Neutrophil (primary cell): ENCODE data around the gene BTAF1.

Experiments used
- H3K27ac ChIP-seq: fragments of 200-600 bp; sonication (generic); 2 replicates; pipeline ENCODE4 v1.5.1; 2016; ENCODE audit warnings: mild to moderate bottlenecking, moderate library complexity
- H3K27me3 ChIP-seq: fragments of 200-600 bp; sonication (generic); 2 replicates; pipeline ENCODE4 v1.6.0; 2016; ENCODE audit warnings: mild to moderate bottlenecking
- H3K36me3 ChIP-seq: fragments of 200-600 bp; sonication (generic); 2 replicates; pipeline ENCODE4 v1.5.1; 2017
- H3K4me1 ChIP-seq, 2 experiments: fragments of 200-600 bp in 1 of 2; sonication (generic) in 1 of 2; 1 replicate in 1 of 2; 2 replicates in 1 of 2; pipeline versions ENCODE4 v1.5.1 to v1.6.1; 2013 to 2016; ENCODE audit warnings: low read depth in 1 of 2, low read length in 1 of 2, mild to moderate bottlenecking in 1 of 2, moderate library complexity in 1 of 2; ENCODE audit not compliant: control insufficient read depth in 1 of 2, insufficient read depth in 1 of 2
- H3K4me3 ChIP-seq, 2 experiments: fragments of 200-600 bp in 1 of 2; sonication (generic) in 1 of 2; 1 replicate in 1 of 2; 2 replicates in 1 of 2; pipeline ENCODE4 v1.5.1; 2013 to 2016; ENCODE audit warnings: low read depth in 1 of 2, low read length in 1 of 2, mild to moderate bottlenecking in 1 of 2, moderate library complexity in 1 of 2
- H3K9me3 ChIP-seq: fragments of 200-600 bp; sonication (generic); 2 replicates; pipeline ENCODE4 v1.5.1; 2016
- TF ChIP-seq, protein P1 (sequence below): fragments of 200-600 bp; sonication (generic); IDR thresholded peaks from 2 replicates; pipeline ENCODE4 v1.5.1; 2016; ENCODE audit warnings: antibody characterized with exemption

Gene BTAF1

DNA sequence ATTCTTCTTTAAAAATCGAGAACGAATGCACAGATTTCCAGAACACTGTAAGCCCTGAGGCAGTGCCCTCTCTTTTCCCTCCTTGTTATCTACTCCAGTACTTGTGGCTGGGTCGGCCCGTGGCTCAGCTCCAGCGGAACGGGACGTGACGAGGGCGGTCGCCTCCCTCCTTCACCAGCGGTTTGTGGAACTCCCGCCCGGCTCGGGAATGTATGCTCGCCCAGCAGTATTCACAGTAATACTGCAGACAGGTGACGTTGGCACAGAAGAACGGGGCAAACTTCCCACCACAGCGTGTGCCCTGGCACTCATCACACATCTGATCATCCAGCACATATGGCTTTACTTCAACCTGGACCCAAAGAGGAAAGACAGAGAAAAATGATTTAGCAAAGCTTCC is 128.5 kb downstream of the BTAF1 start:
- TF ChIP-seq, protein P1, sequence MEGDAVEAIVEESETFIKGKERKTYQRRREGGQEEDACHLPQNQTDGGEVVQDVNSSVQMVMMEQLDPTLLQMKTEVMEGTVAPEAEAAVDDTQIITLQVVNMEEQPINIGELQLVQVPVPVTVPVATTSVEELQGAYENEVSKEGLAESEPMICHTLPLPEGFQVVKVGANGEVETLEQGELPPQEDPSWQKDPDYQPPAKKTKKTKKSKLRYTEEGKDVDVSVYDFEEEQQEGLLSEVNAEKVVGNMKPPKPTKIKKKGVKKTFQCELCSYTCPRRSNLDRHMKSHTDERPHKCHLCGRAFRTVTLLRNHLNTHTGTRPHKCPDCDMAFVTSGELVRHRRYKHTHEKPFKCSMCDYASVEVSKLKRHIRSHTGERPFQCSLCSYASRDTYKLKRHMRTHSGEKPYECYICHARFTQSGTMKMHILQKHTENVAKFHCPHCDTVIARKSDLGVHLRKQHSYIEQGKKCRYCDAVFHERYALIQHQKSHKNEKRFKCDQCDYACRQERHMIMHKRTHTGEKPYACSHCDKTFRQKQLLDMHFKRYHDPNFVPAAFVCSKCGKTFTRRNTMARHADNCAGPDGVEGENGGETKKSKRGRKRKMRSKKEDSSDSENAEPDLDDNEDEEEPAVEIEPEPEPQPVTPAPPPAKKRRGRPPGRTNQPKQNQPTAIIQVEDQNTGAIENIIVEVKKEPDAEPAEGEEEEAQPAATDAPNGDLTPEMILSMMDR: no peak
- Histone ChIP-seq H3K27ac (no peak overlapping the region), H3K4me3 (no peak overlapping the region), H3K27me3 (no peaks in the 10 kb centered on the region), H3K4me1 (peaks cover 0 to 9% of the 10 kb centered on the region in 2 experiments), H3K9me3 (no peaks in the 10 kb centered on the region), H3K36me3 (peaks cover 15% of the 10 kb centered on the region)

DNA sequence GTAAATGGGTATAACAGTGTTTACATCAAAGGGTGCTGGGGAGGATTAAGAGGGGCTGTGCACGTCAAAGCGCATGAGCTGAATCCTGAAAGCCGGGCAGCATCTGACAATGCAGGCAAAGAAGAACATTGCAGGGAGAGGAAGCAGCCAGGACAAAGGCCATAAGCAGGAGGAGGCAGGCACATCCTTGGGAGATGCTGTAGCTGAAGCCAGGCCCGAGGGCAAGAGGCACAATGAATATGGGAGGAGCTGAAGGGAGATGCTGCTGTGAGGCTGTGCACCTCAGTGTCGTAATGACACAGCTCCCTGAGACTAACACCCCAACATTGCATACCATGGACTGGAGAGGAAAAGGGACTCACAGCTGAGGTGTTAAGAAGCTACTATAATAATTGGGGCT is 129.2 kb downstream of the BTAF1 start:
- Histone ChIP-seq H3K9me3 (no peaks in the 10 kb centered on the region), H3K27ac (no peak overlapping the region), H3K4me1 (peaks cover 0 to 7% of the 10 kb centered on the region in 2 experiments), H3K27me3 (no peaks in the 10 kb centered on the region), H3K36me3 (peaks cover 15% of the 10 kb centered on the region), H3K4me3 (no peak overlapping the region)
- TF ChIP-seq, protein P1: no peak

DNA sequence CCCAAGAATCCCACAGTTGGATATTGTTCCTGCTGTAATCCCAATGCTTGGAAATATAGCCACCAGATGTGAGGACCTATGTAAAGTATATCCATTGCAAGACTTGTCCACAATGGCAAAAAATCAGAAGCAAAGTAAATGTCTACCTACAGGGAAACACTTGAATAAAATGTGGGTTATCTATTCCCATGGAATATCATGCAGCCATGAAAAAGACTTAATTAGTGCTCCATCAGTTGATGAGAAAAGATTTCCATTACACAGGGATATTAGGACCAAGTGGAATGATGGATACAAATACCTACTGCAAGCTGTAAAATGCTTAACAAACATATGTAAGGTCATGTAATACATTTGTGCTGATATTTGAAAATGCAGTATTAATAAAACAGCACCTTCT is 131.2 kb downstream of the BTAF1 start:
- H3K9me3 ChIP-seq: no peaks in the 10 kb centered on the region
- H3K27me3 ChIP-seq: no peaks in the 10 kb centered on the region
- no peak overlapping the region for H3K27ac ChIP-seq
- peaks cover 0 to 5% of the 10 kb centered on the region in 2 experiments for H3K4me1 ChIP-seq
- H3K36me3 ChIP-seq: peaks cover 15% of the 10 kb centered on the region
- TF ChIP-seq, protein P1: no peak
- H3K4me3 ChIP-seq: no peak overlapping the region

DNA sequence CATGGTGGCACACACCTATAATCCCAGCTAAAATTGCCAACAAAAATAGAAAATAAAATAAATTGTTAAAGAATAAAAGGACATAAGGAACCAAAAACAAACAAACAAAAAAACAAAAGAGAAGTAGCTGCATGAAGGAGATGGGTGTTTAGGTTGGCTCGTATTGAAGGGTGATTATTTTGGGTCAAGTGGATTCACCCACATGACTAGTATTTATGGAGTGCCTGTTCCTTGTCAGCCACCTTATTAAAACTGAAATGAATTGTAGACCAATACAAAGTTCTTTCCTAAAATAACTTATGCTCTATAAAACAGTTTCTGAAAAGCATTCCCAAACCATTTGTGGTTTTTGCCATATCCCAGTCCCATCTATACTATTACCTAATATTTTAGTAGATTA is 138.7 kb downstream of the BTAF1 start:
- Histone ChIP-seq H3K36me3 (no peaks in the 10 kb centered on the region), H3K4me3 (no peak overlapping the region), H3K27me3 (no peaks in the 10 kb centered on the region), H3K27ac (no peak overlapping the region), H3K9me3 (no peaks in the 10 kb centered on the region), H3K4me1 (peaks cover 0 to 5% of the 10 kb centered on the region in 2 experiments)
- TF ChIP-seq, protein P1: no peak

DNA sequence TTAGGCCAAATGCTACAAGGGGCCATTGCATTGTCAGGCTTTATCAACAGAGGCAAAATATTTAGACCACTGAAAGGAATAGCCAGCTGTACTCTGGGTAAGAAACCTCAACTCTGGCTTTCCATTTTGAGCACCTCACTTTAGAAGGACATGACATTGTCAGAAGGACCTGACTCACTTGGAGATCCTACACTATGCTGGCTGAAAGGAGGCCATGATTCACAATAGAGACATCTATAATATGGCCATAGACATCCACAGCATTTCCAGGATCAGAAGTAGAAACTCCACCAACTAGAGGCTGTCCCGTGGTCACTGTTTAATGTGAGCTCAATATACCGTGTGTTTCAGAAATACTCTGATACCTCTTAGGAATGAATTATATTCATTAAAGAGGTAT is 140.9 kb downstream of the BTAF1 start:
- H3K27me3 ChIP-seq: no peaks in the 10 kb centered on the region
- no peaks in the 10 kb centered on the region for H3K4me1 ChIP-seq
- no peak overlapping the region for H3K27ac ChIP-seq
- no peaks in the 10 kb centered on the region for H3K9me3 ChIP-seq
- no peaks in the 10 kb centered on the region for H3K36me3 ChIP-seq
- no peak overlapping the region for H3K4me3 ChIP-seq
- TF ChIP-seq, protein P1: no peak

DNA sequence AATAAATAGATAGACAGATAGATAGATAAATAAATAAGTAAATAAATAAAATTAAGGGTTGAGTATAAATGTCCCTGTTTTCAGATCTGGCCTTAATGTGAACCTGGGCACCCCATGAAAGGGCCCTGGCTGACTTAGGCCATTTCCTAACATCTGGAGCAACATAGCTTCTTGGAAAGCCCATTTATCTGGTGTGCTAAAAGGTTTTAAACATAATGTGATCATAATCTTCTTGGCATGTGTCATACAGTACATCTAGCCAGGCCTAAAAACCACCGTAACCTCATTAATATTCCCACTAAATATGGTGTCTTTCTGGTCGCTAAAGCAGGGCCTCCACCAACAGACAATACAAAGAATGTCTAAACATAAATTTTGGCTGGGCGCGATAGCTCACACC is 142.8 kb downstream of the BTAF1 start:
- Histone ChIP-seq H3K27me3 (no peaks in the 10 kb centered on the region), H3K27ac (no peak overlapping the region), H3K4me1 (no peaks in the 10 kb centered on the region), H3K9me3 (no peaks in the 10 kb centered on the region), H3K36me3 (no peaks in the 10 kb centered on the region), H3K4me3 (no peak overlapping the region)
- TF ChIP-seq, protein P1: no peak
